Endothelial cell of umbilical vein (primary cell): ENCODE measurements around the gene RNF150.

Experiments used
- EZH2 ChIP-seq: IDR thresholded peaks from 2 replicates; pipeline ENCODE4 v1.6.1; 2012; ENCODE audit warnings: borderline replicate concordance, low read depth, mild to moderate bottlenecking, moderate library complexity, low read length, inconsistent platforms; ENCODE audit not compliant: severe bottlenecking
- JUN ChIP-seq: IDR thresholded peaks from 2 replicates; pipeline ENCODE4 v1.6.1; 2011; ENCODE audit warnings: borderline replicate concordance, low read depth; ENCODE audit not compliant: insufficient read length, insufficient read depth
- POLR2A ChIP-seq: IDR thresholded peaks from 2 replicates; pipeline ENCODE4 v1.6.1; 2012; ENCODE audit warnings: low read depth, mild to moderate bottlenecking, control low read depth, low read length
- POLR2AphosphoS5 ChIP-seq: IDR thresholded peaks from 2 replicates; pipeline ENCODE4 v1.6.1; 2012; ENCODE audit warnings: low read depth, mild to moderate bottlenecking, control low read depth, low read length, moderate library complexity; ENCODE audit not compliant: insufficient read depth
- TF ChIP-seq, protein P1 (sequence below), 2 donors: IDR thresholded peaks; 1 replicate in 1 of 2; 2 replicates in 1 of 2; pipeline ENCODE4 v1.5.1; 2011; ENCODE audit warnings: low read length in 2 of 2, mild to moderate bottlenecking in 2 of 2, moderate library complexity in 2 of 2, control low read depth in 1 of 2, inconsistent platforms in 1 of 2, low read depth in 1 of 2; ENCODE audit not compliant: insufficient read depth in 1 of 2; ENCODE audit errors: extremely low read depth in 1 of 2
- TF ChIP-seq, protein P2 (sequence below): IDR thresholded peaks from 2 replicates; pipeline ENCODE4 v1.6.1; 2011; ENCODE audit not compliant: insufficient read depth, insufficient read length

DNA sequence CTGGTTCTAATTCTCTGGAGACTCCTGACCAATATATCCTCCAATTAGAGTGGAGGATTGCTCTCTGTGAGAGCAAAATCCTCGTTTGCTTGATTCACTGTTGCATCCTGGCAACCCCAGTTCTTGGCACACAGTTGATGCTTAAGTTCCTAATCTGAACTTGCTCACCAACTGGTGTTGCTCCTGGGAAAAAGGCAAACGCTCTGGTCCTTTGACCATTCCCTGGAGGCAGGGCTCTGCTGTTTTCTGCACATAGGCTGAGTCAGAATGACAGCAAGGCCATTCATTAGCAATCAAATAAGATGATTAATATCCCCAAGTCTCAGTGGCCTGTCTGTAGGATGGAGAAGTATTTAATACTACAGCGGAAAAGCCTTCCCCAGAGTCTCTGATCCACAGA is 204.4 kb downstream of the RNF150 start:
- TF ChIP-seq, protein P1, sequence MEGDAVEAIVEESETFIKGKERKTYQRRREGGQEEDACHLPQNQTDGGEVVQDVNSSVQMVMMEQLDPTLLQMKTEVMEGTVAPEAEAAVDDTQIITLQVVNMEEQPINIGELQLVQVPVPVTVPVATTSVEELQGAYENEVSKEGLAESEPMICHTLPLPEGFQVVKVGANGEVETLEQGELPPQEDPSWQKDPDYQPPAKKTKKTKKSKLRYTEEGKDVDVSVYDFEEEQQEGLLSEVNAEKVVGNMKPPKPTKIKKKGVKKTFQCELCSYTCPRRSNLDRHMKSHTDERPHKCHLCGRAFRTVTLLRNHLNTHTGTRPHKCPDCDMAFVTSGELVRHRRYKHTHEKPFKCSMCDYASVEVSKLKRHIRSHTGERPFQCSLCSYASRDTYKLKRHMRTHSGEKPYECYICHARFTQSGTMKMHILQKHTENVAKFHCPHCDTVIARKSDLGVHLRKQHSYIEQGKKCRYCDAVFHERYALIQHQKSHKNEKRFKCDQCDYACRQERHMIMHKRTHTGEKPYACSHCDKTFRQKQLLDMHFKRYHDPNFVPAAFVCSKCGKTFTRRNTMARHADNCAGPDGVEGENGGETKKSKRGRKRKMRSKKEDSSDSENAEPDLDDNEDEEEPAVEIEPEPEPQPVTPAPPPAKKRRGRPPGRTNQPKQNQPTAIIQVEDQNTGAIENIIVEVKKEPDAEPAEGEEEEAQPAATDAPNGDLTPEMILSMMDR (IDR thresholded peaks at IDR 0.05; ENCODE audit: extremely low read depth in 1 of 2, insufficient read depth in 1 of 2, low read depth in 1 of 2, low read length in 2 of 2), result no peak
- TF ChIP-seq POLR2A (no peak), EZH2 (no peak), POLR2AphosphoS5 (no peak), JUN (no peak)
- TF ChIP-seq, protein P2, sequence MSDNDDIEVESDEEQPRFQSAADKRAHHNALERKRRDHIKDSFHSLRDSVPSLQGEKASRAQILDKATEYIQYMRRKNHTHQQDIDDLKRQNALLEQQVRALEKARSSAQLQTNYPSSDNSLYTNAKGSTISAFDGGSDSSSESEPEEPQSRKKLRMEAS, result no peak
